Germinal center (tissue), 1 donor: ENCODE data around the gene GRIN2A.

Experiments
- DNase-seq: peaks from one replicate; pipeline ENCODE4 v3.0.0; 2012; ENCODE audit warnings: mixed read lengths, low spot score

The GRIN2A gene

DNA sequence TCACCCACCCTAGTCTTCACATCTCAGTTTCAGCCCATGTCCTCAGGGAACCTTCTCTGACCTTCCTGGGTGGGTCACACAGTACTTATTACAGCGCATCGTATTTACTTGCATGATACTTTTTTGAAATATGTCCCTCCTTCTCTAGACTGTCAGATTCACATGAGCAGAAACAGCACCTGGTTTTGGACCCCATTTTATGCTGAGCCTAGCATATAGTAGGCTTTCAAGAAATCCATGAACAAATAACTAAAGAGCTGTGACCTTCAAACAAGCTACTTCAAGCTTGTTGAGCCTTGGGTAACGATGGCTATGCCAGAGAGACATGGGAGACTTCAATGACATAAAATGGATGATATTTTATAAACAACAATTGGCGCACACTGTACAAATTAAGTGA, 150.3 kb downstream of the GRIN2A start:
- no peak for DNase-seq

DNA sequence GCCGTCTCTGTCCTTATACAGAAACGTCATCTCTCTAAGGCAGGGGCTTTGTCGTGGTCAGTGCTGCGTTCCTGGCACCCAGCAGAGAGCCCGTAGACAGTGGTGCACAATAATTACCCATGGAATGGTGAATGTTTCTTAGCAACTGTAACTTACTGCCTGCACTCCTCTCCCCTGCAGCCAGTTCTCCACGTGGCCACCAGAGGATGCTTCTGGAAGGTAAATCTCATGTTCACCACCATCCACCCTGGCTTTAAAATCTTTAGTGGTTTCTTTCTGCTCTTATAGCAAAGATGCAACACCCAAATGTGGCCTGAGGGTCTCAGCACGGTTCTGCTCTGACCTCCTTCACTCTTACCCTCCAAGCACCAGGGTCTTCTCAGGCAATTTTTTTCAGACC, 150.8 kb downstream of the GRIN2A start:
- no peak for DNase-seq

GRCh38 chr16:10028644-10029043, 153.6 kb downstream of the GRIN2A start:
- DNase-seq: no peak

- no peak for DNase-seq
Observed at GRCh38 chr16:10027553-10027952, 154.7 kb downstream of the GRIN2A start.

- no peak for DNase-seq
Observed at GRCh38 chr16:10026593-10026992, 155.6 kb downstream of the GRIN2A start.

GRCh38 chr16:10022098-10022497, 160.1 kb downstream of the GRIN2A start:
- DNase-seq: no peak

DNA sequence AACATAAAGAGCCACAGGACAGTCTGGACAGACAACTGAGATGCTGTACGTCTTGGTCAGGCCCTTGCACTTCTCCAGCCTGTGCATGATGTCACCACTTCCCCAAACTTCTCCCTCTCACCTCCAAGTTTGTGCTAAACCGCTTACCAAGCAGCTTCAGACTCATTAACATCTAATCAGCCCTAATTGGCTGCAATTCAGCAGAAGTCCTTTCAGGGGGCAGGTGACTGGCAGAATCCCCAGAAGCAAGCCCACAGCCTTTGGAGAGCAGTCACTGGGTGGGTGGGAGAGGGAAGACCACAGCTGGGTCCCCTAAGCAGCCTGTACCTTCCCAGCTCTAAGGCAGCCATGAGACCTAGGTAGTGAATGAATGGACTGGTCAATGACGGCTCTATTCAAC, 161.4 kb downstream of the GRIN2A start:
- DNase-seq: no peak

DNA sequence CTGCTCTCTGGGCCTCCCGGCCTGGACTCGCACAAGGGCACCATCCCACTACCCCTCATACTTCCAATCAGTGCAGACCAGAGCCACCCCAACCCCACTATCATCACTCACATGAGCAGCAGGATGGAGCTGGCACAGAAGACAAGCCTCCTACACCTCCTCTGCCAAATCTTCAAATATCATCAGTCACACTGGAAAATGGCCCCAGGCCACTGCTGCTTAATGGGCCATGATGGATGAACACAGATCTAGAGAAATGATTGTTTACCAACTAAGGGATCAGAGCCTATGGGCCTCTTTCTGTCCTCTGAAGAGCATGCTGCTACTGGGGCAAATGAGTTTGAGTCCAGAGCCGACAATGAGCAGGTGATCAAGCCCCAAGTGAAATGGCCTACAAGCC, 165.5 kb downstream of the GRIN2A start:
- no peak for DNase-seq

- DNase-seq: no peak
Observed at GRCh38 chr16:10015397-10015796, 166.8 kb downstream of the GRIN2A start.

- DNase-seq: no peak
Observed at GRCh38 chr16:10013774-10014173, 168.5 kb downstream of the GRIN2A start.

DNA sequence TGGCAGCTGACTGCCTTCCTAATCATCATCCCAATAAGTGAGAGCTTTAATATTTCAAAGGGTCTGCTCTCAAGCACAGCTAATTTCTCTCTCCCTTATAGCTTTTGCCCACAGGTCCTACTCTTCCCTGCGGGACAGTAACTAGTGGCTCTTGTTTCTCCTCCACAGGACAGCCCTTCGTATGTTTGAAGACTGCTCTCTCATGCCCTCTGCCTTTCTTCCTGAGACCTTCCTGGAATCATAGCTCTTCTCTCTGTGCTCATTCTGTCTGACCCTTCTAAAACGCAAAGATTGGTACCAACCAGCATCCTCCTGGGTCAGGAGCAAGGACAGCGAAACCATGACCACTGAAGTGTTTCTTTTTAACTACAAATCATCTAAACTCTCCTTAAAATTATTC, 168.9 kb downstream of the GRIN2A start:
- DNase-seq: no peak

GRCh38 chr16:10009684-10010083, 172.5 kb downstream of the GRIN2A start:
- DNase-seq: no peak

GRCh38 chr16:10003486-10003885, 178.7 kb downstream of the GRIN2A start:
- no peak for DNase-seq

- no peak for DNase-seq
Observed at GRCh38 chr16:10001258-10001775, 180.9 kb downstream of the GRIN2A start.

GRCh38 chr16:9996221-9996620, 186.0 kb downstream of the GRIN2A start:
- DNase-seq: no peak

DNA sequence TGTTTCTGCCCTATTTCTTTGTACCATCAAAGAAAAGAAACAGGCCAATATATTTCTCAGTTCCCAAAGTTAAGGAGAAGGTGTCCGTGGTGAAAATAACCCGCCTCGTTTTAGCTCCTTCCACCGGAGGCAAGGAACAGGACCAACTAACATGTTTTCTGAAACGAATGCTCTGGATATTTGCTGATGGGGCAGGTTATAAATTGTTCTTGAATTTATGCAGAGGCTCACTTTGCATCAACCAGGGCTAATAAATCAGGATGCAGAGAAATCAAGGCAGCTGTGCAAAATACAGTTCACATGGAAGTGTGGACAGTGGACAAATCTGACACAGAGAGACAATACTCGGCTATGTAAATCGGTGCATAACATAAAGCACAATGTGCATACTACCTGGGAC, 189.8 kb downstream of the GRIN2A start:
- DNase-seq: no peak

- DNase-seq: no peak
Observed at GRCh38 chr16:9980981-9981380, 201.2 kb downstream of the GRIN2A start.

DNA sequence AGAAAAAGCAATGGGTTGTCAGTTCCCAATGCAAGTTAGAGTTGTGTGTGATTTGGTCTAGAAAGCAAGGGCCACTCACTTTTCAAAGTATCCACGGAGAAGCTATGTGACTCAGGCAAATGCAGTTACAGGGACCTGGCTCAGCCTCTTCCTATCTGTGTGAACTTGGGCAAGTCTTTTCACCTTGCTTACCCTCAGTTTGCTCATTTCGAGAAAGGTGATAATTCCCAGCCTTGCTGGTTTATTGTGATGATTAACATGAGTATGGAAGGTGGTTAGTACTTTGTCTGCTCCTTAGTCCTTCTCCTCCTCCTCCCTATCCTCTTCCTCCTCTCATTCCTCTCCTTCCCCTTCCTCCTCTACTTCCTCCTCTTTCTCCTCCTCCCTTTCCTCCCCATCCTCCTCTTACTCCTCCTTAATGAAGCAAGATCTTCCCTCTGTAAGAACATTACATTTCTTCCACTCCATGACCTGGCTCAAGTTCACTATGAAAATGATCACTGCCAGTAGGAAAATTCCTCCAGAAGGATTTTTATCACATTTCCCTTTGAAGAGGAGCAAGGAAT, 204.0 kb downstream of the GRIN2A start:
- no peak for DNase-seq

DNA sequence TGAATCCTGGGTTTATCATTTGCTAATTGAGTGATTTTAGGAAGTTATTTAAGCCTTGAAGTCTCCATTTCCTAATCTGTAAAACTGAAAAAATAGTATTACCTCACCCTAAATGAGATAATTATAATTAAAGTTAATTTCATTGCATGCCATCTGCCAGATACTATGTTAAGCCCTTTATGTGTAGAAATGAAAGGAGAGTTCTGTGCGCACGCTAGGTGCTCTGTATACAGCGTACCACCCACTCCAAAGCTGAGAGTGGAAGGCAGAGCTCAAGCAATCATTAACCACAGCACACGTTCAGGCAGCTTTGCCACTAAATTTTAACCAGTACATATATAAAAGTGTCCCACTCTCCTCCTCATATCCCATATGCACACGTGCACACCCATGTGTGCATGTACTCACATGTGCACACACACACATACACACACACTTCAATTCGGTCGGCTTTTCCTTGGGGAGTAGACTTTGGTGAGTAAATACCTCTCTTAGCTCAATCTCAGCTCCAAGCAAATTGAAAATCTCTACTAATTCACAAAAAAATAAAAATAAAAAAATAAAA, 204.8 kb downstream of the GRIN2A start:
- DNase-seq: no peak

DNA sequence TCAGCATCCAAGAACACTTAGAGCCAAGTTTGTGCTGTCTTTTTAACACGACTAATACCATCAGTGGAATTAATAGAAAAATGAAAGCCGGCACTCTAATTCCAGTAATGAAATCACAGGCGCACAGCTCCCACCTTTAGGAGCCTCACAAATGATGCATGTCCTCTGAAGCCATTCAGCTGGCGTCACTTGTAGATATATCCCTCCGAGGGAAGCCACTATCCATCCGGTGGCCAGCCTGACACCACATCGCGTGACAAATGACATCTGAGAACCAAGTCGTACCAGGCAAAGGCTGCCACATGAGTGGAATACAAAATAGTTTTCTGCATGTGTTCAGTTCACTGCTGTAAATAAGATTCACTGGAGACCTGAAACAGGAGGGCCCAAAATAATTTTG, 205.6 kb downstream of the GRIN2A start:
- no peak for DNase-seq

- no peak for DNase-seq
Observed at GRCh38 chr16:9971907-9972306, 210.3 kb downstream of the GRIN2A start.

DNA sequence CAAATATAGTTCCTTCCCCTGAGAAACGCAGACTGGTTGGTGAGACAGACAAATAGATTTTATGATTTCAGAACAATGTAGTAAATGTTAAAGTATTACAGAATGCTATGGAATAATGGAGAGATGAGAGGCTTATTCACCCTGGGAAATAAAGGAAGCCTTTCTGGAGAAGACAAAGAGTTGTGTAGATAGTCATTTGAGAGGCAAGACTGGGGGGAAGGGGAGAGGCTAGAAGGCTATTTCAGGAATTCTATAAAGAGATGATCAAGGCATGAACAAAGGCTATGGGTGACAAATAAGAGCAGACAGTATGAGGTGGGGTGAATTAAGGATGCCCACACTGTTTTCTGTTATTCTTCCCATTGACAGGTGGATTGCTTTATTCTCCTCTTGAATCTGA, 211.4 kb downstream of the GRIN2A start:
- DNase-seq: no peak

DNA sequence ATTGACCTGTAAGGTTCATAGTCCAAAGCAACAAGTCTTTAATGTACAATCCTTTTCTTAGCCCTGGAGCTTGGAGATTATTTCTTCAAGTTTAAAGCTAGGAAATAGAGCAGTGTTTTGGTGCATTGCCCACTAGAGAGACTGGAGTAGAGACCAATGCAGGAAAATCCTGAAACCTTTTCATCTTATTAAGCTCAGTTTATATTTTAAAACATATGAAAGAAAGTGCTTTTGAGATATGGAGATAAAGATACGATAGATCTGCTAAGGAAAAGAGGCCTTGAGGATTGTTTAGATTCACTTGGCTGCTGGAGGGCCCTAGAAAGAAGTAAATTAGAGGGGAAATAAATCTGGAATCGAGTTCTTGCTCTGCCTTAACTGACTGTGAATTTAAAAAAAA, 212.0 kb downstream of the GRIN2A start:
- DNase-seq: no peak

DNA sequence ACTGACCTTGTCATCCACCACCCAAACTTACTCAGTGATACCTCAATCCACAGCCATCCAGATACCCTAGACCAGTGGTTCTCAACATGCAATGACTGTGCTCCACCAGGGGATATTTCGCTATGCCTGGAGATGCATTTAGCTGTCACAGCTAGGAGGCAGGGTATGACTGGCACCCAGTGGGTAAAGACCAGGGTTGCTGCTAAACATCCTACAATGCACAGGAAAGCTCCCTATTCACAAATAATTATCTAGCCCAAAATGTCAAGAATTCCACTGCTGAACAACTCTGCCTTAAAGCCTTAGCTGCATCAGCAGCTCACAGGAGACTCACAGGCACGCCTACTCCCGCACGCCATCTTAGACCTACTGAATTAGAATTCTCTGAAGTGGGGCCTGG, 212.6 kb downstream of the GRIN2A start:
- DNase-seq: no peak
